Astrocyte of the spinal cord (primary cell): ENCODE results near the gene CACNB2.

Experiments
- DNase-seq: peaks from one replicate; pipeline ENCODE4 v3.0.0; 2011; ENCODE audit warnings: low read depth, low spot score
- H3K4me3 ChIP-seq: 2 replicates; pipeline ENCODE4 v1.5.1; 2011; ENCODE audit warnings: low read depth, mild to moderate bottlenecking, low read length, moderate library complexity
- in situ Hi-C: cut with HindIII; loops from 2 replicates; pipeline ENCODE4 v1.10.0; 2017; ENCODE audit warnings: low sequenced_read_pairs
- TF ChIP-seq, protein P1 (sequence below): IDR thresholded peaks from 2 replicates; pipeline ENCODE4 v1.5.1; 2012; ENCODE audit warnings: low read depth, mild to moderate bottlenecking, low read length, inconsistent platforms

Gene CACNB2

DNA sequence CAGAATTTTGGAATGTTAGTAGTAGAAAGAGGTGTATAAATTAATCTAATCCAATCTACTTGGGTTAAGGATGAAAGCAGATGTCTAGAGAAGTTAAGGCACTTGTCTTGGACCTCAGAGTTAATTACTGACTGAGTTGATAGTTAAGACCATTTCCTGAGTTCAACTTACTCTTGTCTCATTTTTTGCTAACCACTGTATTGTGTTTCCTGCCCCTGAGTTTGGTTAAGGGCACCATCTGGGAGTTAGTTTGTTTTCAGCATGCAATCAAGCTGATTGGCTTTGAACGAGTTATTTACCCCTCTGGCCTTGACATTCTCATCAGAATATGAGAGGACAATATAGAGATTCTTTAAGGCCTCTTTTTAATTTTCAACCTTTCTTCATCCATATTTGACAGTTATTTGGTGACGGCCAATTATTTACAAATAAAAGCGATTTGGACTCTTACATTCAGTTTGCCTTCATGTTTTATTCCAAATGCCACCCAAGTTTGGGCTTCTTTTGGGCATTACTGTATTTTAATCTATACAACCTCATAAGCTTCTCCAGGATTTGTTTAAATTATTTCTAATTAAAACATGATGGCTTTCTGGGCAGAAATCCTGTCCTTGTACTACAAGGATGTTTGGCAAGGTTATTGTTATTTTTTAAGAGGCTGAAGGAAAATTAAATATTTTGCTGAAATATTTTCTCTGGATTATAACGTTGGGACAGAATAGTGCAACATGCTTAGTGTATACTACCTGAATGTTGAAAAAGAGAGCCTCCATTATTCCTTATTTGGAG, 225.0 kb downstream of the CACNB2 start:
- in situ Hi-C loops = no loop called here
- no peak for DNase-seq
- TF ChIP-seq, protein P1, sequence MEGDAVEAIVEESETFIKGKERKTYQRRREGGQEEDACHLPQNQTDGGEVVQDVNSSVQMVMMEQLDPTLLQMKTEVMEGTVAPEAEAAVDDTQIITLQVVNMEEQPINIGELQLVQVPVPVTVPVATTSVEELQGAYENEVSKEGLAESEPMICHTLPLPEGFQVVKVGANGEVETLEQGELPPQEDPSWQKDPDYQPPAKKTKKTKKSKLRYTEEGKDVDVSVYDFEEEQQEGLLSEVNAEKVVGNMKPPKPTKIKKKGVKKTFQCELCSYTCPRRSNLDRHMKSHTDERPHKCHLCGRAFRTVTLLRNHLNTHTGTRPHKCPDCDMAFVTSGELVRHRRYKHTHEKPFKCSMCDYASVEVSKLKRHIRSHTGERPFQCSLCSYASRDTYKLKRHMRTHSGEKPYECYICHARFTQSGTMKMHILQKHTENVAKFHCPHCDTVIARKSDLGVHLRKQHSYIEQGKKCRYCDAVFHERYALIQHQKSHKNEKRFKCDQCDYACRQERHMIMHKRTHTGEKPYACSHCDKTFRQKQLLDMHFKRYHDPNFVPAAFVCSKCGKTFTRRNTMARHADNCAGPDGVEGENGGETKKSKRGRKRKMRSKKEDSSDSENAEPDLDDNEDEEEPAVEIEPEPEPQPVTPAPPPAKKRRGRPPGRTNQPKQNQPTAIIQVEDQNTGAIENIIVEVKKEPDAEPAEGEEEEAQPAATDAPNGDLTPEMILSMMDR = no peak
- H3K4me3 ChIP-seq = no peak overlapping the region

GRCh38 chr10:18367840-18368239, 227.6 kb downstream of the CACNB2 start:
- DNase-seq = no peak
- TF ChIP-seq, protein P1 = no peak
- H3K4me3 ChIP-seq = no peak overlapping the region

DNA sequence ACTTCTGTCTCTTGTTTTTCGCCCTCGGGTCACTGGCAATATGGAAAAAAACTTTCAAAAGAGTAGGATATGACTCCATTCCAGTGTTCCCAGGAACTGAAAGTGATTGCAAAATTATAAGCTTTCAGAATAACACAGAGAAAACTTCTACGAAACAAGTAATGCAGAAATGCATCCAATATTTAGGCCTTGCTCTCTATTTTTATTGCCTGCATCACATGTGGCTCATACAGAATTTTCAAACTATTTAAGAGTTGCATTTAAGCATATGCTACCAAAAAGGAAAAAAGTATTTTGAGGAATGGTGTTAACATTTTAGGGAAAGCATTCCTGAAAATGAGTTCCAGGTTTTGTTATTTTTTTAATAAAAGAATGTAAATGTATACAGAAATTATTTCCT, 228.0 kb downstream of the CACNB2 start:
- TF ChIP-seq, protein P1 = no peak
- DNase-seq = no peak
- in situ Hi-C loops = no loop called here
- H3K4me3 ChIP-seq = no peak overlapping the region

More at GRCh38 chr10:18367840-18368239, 227.6 kb downstream of the CACNB2 start:
- in situ Hi-C loops = no loop called here

DNA sequence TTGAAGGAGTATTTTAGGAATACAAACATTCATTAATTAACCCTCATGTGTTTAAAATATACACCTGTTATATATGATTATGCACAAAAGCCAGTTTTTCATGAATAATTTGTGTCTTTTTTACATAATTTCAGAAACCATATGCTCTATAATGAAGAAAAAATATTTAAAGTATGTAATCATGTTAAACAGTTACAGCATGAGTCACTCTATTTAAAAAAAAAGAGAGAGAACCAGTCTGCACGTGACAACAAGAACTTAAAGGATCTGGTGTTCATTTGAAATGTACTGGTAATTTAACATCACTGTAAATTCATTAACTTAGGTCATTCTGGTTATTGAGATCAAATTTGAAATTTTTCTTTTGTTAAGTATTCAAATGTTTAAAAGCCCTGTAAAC, 228.5 kb downstream of the CACNB2 start:
- no peak overlapping the region for H3K4me3 ChIP-seq
- peak; percentile 25 for DNase-seq
- in situ Hi-C loops = no loop called here
- TF ChIP-seq, protein P1 = no peak

DNA sequence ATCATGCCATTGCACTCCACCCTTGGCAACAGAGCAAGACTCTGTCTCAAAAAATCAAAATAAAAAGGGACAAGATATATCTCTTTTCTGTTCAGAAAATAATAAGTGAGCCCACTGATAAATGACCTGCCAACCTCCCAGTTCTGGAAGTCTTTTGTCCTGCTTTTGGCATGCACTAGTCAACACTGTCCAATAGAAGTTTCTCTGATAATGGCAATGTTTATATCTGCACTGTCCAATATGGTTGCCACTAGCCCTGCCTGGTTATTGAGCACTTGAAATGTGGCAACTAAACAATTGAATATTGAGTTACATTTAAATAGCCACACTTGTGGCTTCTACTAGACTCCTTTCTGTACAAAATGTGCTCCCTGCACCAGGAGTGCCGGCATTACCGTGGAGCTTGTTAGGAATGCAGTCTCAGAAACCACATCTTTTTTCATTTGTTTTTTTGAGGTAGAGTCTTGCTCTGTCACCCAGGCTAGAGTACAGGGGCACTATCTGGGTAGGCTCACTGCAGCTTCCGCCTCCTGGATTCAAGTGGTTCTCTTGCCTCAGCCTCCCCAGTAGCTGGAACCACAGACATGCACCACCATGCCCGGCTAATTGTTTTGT, 229.7 kb downstream of the CACNB2 start:
- TF ChIP-seq, protein P1 = no peak
- H3K4me3 ChIP-seq = no peak overlapping the region
- no peak for DNase-seq
- in situ Hi-C loops = no loop called here

GRCh38 chr10:18376650-18377049, 236.4 kb downstream of the CACNB2 start:
- TF ChIP-seq, protein P1 = no peak
- in situ Hi-C loops = no loop called here
- no peak for DNase-seq

More at GRCh38 chr10:18376650-18377049, 236.4 kb downstream of the CACNB2 start:
- no peak overlapping the region for H3K4me3 ChIP-seq
